Memory B cell (primary cell): ENCODE measurements around the gene ABCG1.

Experiments used
- ATAC-seq: fragments of 150-1000 bp; cut with Tn5 transposase; 2 replicates; pipeline ENCODE4 v1.10.0; 2021; ENCODE audit warnings: low read depth, mild to moderate bottlenecking, moderate library complexity
- DNase-seq, 2 donors: peaks; one replicate each; pipeline ENCODE4 v3.0.0; 2022; ENCODE audit warnings: low spot score in 2 of 2
- H3K27ac Mint-ChIP-seq: one replicate; pipeline ENCODE4 v1.8.0; 2022; ENCODE audit warnings: mild to moderate bottlenecking, moderate library complexity, mixed read lengths
- H3K27me3 Mint-ChIP-seq: one replicate; pipeline ENCODE4 v1.8.0; 2022; ENCODE audit warnings: mixed read lengths
- H3K36me3 Mint-ChIP-seq: one replicate; pipeline ENCODE4 v1.8.0; 2022; ENCODE audit warnings: mild to moderate bottlenecking, mixed read lengths
- H3K4me1 Mint-ChIP-seq: one replicate; pipeline ENCODE4 v1.8.0; 2022; ENCODE audit warnings: mixed read lengths
- H3K4me3 Mint-ChIP-seq: one replicate; pipeline ENCODE4 v1.8.0; 2022; ENCODE audit warnings: mild to moderate bottlenecking, moderate library complexity, mixed read lengths
- H3K9me3 Mint-ChIP-seq: one replicate; pipeline ENCODE4 v1.8.0; 2022; ENCODE audit warnings: mixed read lengths

Gene ABCG1

GRCh38 chr21:42264245-42265195 is 45.6 kb downstream of the ABCG1 start:
- no peak overlapping the region for H3K27ac Mint-ChIP-seq
- DNase-seq (no peak), ATAC-seq (no peak)
- no peaks in the 10 kb centered on the region for H3K9me3 Mint-ChIP-seq
- peaks cover 9% of the 10 kb centered on the region for H3K36me3 Mint-ChIP-seq
- H3K4me1 Mint-ChIP-seq = peaks cover 21% of the 10 kb centered on the region
- no peak overlapping the region for H3K4me3 Mint-ChIP-seq
- no peaks in the 10 kb centered on the region for H3K27me3 Mint-ChIP-seq

- Mint-ChIP-seq H3K36me3 (peaks cover 9% of the 10 kb centered on the region), H3K4me1 (peaks cover 22% of the 10 kb centered on the region), H3K4me3 (no peak overlapping the region), H3K9me3 (no peaks in the 10 kb centered on the region), H3K27ac (no peak overlapping the region), H3K27me3 (no peaks in the 10 kb centered on the region)
- DNase-seq = no peak
- no peak for ATAC-seq
Measured at GRCh38 chr21:42265231-42265812, 46.4 kb downstream of the ABCG1 start.

- DNase-seq (no peak), ATAC-seq (no peak)
- peaks cover 14% of the 10 kb centered on the region for H3K36me3 Mint-ChIP-seq
- H3K4me3 Mint-ChIP-seq = no peak overlapping the region
- peaks cover 22% of the 10 kb centered on the region for H3K4me1 Mint-ChIP-seq
- no peaks in the 10 kb centered on the region for H3K9me3 Mint-ChIP-seq
- peak overlapping the region; percentile 85 for H3K27ac Mint-ChIP-seq
- H3K27me3 Mint-ChIP-seq = no peaks in the 10 kb centered on the region
Measured at GRCh38 chr21:42266971-42267556, 48.1 kb downstream of the ABCG1 start.

DNA sequence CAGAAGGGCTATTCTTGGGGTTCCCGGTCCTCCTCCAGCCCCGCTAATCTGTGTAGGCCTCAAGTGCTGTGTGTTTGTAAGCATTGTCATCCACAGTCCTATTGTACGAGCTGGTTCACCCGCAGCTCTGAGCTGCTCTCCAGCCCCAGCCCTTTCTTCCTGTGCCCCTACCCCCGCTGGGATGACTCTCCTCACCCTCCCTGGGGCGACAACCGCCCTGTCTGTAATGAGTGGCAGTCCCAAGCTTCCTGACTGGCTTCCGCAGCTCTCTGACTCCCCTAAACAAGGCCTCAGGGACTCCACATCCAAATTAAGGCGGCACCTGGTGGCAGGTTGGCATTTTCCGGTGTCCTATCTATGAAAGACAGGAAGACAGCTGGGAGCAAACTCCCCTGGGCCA is 50.4 kb downstream of the ABCG1 start:
- H3K36me3 Mint-ChIP-seq = peaks cover 13% of the 10 kb centered on the region
- H3K4me1 Mint-ChIP-seq = peaks cover 19% of the 10 kb centered on the region
- no peaks in the 10 kb centered on the region for H3K9me3 Mint-ChIP-seq
- no peaks in the 10 kb centered on the region for H3K27me3 Mint-ChIP-seq
- H3K27ac Mint-ChIP-seq = no peak overlapping the region
- no peak for DNase-seq
- H3K4me3 Mint-ChIP-seq = no peak overlapping the region
- no peak for ATAC-seq

GRCh38 chr21:42271065-42271464 is 52.1 kb downstream of the ABCG1 start:
- Mint-ChIP-seq H3K9me3 (no peaks in the 10 kb centered on the region), H3K4me1 (peaks cover 18% of the 10 kb centered on the region), H3K4me3 (no peak overlapping the region), H3K27me3 (no peaks in the 10 kb centered on the region), H3K27ac (no peak overlapping the region), H3K36me3 (peaks cover 12% of the 10 kb centered on the region)
- ATAC-seq (no peak), DNase-seq (no peak)

DNA sequence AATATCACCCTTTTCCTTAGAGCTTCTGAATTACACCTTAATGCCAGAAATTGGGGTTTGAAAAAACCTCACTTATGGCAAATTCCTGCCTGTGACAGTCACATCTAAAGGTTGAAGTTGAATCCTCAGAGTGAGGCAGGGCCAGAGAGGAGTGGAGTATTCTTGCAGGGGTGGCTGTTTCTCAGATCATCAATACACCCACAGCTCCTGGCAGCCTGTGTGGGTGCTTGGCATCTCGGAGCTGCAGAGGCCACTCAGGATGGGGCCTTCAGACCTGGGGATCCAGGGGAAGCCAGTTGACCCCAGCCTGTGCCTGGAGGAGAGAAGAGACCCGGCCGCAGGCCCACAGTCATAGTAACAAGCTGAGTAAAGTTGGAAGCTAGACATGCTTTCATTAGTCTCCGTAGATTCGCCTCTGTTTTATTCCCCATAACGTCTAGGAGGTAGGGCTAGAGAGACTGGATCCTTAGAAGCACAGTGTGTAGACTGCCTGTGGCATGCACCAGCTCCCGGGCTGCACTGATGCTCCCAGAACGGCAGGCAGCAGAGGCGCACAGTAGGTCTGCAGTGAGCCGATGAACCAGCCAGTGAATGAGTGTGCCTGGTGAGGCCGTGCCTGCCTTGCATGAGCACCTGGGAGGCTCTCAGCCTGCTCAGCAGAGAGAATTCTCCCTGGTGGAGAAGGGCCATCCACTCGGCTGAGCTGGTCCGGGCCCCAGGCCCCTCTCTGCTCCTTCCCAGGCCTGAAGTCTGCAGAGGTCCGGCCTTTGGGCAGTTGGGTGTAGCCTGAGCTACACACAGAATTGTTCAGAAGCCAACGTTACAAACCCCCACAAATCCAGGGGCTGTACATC is 53.4 kb downstream of the ABCG1 start:
- Mint-ChIP-seq H3K36me3 (peaks cover 16% of the 10 kb centered on the region), H3K27ac (no peak overlapping the region), H3K27me3 (no peaks in the 10 kb centered on the region), H3K4me3 (no peak overlapping the region), H3K4me1 (peaks cover 12% of the 10 kb centered on the region), H3K9me3 (no peaks in the 10 kb centered on the region)
- DNase-seq = no peak
- no peak for ATAC-seq

- peaks cover 21% of the 10 kb centered on the region for H3K36me3 Mint-ChIP-seq
- ATAC-seq = no peak
- peaks cover 5% of the 10 kb centered on the region for H3K4me1 Mint-ChIP-seq
- no peaks in the 10 kb centered on the region for H3K9me3 Mint-ChIP-seq
- H3K4me3 Mint-ChIP-seq = no peak overlapping the region
- no peak for DNase-seq
- no peaks in the 10 kb centered on the region for H3K27me3 Mint-ChIP-seq
- H3K27ac Mint-ChIP-seq = no peak overlapping the region
Measured at GRCh38 chr21:42272984-42273600, 54.2 kb downstream of the ABCG1 start.

DNA sequence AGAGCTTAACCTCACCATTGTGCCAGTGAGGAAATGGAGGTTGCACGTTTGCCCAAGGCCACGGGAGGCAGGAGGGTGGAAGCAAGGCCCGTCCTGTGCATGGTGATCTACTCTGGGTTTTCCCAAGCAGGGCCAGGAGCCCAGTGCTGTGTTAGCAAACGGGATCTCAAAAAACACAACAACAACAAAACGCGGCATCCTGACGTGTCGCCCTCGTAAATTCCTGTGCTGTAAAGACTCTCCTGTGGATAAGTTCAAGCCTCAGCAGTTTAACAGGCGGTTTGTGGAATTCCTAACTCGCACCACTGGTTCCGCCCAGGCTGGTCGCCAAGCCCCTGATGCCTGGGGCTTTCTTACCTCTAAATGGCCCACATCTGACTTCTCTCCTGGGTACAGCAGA is 57.1 kb downstream of the ABCG1 start:
- Mint-ChIP-seq H3K27ac (no peak overlapping the region), H3K36me3 (peaks cover 31% of the 10 kb centered on the region), H3K9me3 (no peaks in the 10 kb centered on the region), H3K27me3 (no peaks in the 10 kb centered on the region), H3K4me3 (no peak overlapping the region), H3K4me1 (no peaks in the 10 kb centered on the region)
- no peak for ATAC-seq
- DNase-seq = no peak

- H3K27me3 Mint-ChIP-seq = no peaks in the 10 kb centered on the region
- H3K4me3 Mint-ChIP-seq = no peak overlapping the region
Measured at GRCh38 chr21:42276526-42277154, 57.7 kb downstream of the ABCG1 start.

GRCh38 chr21:42277593-42277992 is 58.7 kb downstream of the ABCG1 start:
- ATAC-seq = no peak
- H3K4me1 Mint-ChIP-seq = no peaks in the 10 kb centered on the region
- H3K27me3 Mint-ChIP-seq = no peaks in the 10 kb centered on the region
- H3K36me3 Mint-ChIP-seq = peaks cover 36% of the 10 kb centered on the region
- H3K27ac Mint-ChIP-seq = no peak overlapping the region
- no peak for DNase-seq
- no peaks in the 10 kb centered on the region for H3K9me3 Mint-ChIP-seq
- H3K4me3 Mint-ChIP-seq = no peak overlapping the region

More at GRCh38 chr21:42276526-42277154, 57.7 kb downstream of the ABCG1 start:
- no peaks in the 10 kb centered on the region for H3K9me3 Mint-ChIP-seq
- ATAC-seq (no peak), DNase-seq (no peak)
- H3K36me3 Mint-ChIP-seq = peaks cover 31% of the 10 kb centered on the region
- no peak overlapping the region for H3K27ac Mint-ChIP-seq
- no peaks in the 10 kb centered on the region for H3K4me1 Mint-ChIP-seq

GRCh38 chr21:42278451-42279149 is 59.7 kb downstream of the ABCG1 start:
- Mint-ChIP-seq H3K4me1 (no peaks in the 10 kb centered on the region), H3K27ac (peak overlapping the region; percentile 50), H3K9me3 (no peaks in the 10 kb centered on the region), H3K4me3 (no peak overlapping the region), H3K36me3 (peaks cover 40% of the 10 kb centered on the region), H3K27me3 (no peaks in the 10 kb centered on the region)
- ATAC-seq (no peak), DNase-seq (no peak)

GRCh38 chr21:42279341-42279871 is 60.5 kb downstream of the ABCG1 start:
- H3K9me3 Mint-ChIP-seq = no peaks in the 10 kb centered on the region
- H3K36me3 Mint-ChIP-seq = peaks cover 38% of the 10 kb centered on the region
- ATAC-seq (no peak), DNase-seq (no peak)
- no peaks in the 10 kb centered on the region for H3K4me1 Mint-ChIP-seq
- peak overlapping the region; percentile 50 for H3K27ac Mint-ChIP-seq
- H3K4me3 Mint-ChIP-seq = no peak overlapping the region
- no peaks in the 10 kb centered on the region for H3K27me3 Mint-ChIP-seq
